Common myeloid progenitor, CD34-positive (primary cell): ENCODE results near the gene OCIAD2. TPM values are rescaled to one million over a fixed set of nuclear protein-coding genes. Genes with fewer than 3 reads are reported as not detected.

Experiments
- CTCF ChIA-PET: fragments of 350-600 bp; sonication (Branson Sonifier 250); formaldehyde crosslinking; loops from one replicate; lab custom pipeline; 2021; ENCODE audit warnings: antibody characterized with exemption; lab: Charles Lee
- POLR2A ChIA-PET: fragments of 350-600 bp; sonication (Branson Sonifier 250); formaldehyde crosslinking; loops from one replicate; lab custom pipeline; 2021; ENCODE audit warnings: antibody characterized with exemption; lab: Charles Lee
- DNase-seq, 3 donors: peaks; one replicate each; pipeline versions ENCODE4 v3.0.0 to v3.0.0-alpha.2; 2013
- H3K27ac ChIP-seq, 2 experiments: 1 replicate in 1 of 2; 2 replicates in 1 of 2; pipeline ENCODE4 v1.7.0; 2013; ENCODE audit warnings: inconsistent platforms in 2 of 2, low read length in 2 of 2, mild to moderate bottlenecking in 2 of 2, low read depth in 1 of 2, moderate library complexity in 1 of 2; ENCODE audit not compliant: severe bottlenecking in 2 of 2, insufficient read depth in 1 of 2, poor library complexity in 1 of 2
- H3K27me3 ChIP-seq, 5 experiments: replicated peaks in 2 of 5; 1 replicate in 3 of 5; 2 replicates in 2 of 5; pipeline versions ENCODE4 v1.6.1 to v1.7.0; 2013; ENCODE audit warnings: low read length in 4 of 5, mild to moderate bottlenecking in 2 of 5, moderate library complexity in 2 of 5, inconsistent platforms in 1 of 5; ENCODE audit not compliant: insufficient read depth in 5 of 5, control insufficient read depth in 4 of 5
- H3K36me3 ChIP-seq, 4 experiments: 1 replicate in 2 of 4; 2 replicates in 2 of 4; pipeline versions ENCODE4 v1.6.1 to v1.7.0; 2013; ENCODE audit warnings: low read length in 3 of 4, control low read depth in 1 of 4, mild to moderate bottlenecking in 1 of 4; ENCODE audit not compliant: control insufficient read depth in 4 of 4, insufficient read depth in 4 of 4
- H3K4me1 ChIP-seq, 4 experiments: 1 replicate in 3 of 4; 2 replicates in 1 of 4; pipeline versions ENCODE4 v1.6.1 to v1.7.1; 2013; ENCODE audit warnings: low read length in 3 of 4, mild to moderate bottlenecking in 3 of 4, control low read depth in 1 of 4, inconsistent platforms in 1 of 4, moderate library complexity in 1 of 4; ENCODE audit not compliant: control insufficient read depth in 4 of 4, insufficient read depth in 4 of 4; ENCODE audit errors: control extremely low read depth in 1 of 4
- H3K4me3 ChIP-seq, 7 experiments: 1 replicate in 4 of 7; 2 replicates in 3 of 7; pipeline versions ENCODE4 v1.5.1 to v1.7.0; 2013; ENCODE audit warnings: mild to moderate bottlenecking in 7 of 7, low read length in 6 of 7, moderate library complexity in 6 of 7, inconsistent platforms in 2 of 7, low read depth in 2 of 7, control low read depth in 1 of 7; ENCODE audit not compliant: insufficient read depth in 4 of 7, control insufficient read depth in 1 of 7; ENCODE audit errors: extremely low read depth in 1 of 7
- H3K9me3 ChIP-seq, 5 experiments: 1 replicate in 4 of 5; 2 replicates in 1 of 5; pipeline versions ENCODE4 v1.6.1 to v1.7.1; 2013; ENCODE audit warnings: low read length in 4 of 5, mild to moderate bottlenecking in 2 of 5, inconsistent platforms in 1 of 5, low read depth in 1 of 5, moderate library complexity in 1 of 5; ENCODE audit not compliant: control insufficient read depth in 4 of 5, insufficient read depth in 2 of 5; ENCODE audit errors: control extremely low read depth in 1 of 5
- WGBS: methylation state at CpG from one replicate; pipeline ENCODE4 v1.1.5; 2013; ENCODE audit not compliant: insufficient coverage; 5-methylcytosine and 5-hydroxymethylcytosine counted together
- polyA plus RNA-seq: library from polyadenylated mRNA; unstranded; fragments of 120-200 nt; gene quantifications from one replicate; pipeline ENCODE4 v1.2.1, GENCODE V29; 2013

OCIAD2 gene
- 69.3 TPM for polyA plus RNA-seq

GRCh38 chr4:48906206-48907173 lies at the start of gene OCIAD2:
Gene OCIAD2, minus strand, starts transcription at chr4:48906774. Its CDS starts 2,225 bp downstream, at chr4:48904549.
- ChIA-PET POLR2A (no interaction called here), CTCF (interaction anchor here (0.7 to 1.2 kb wide), 6 partner anchors 9 to 349 kb away, joined by 3 to 4 read pairs (median 3); no protein-coding TSS in a partner anchor)
- Histone ChIP-seq H3K27me3 (no peaks in the 10 kb centered on the region), H3K4me1 (peaks cover 0 to 16% (median 12%) of the 10 kb centered on the region in 4 experiments), H3K27ac (peak within 1 kb of the TSS in 1 of 2 experiments; percentile 52), H3K4me3 (peak within 1 kb of the TSS; percentile 58 to 82 (median 75)), H3K9me3 (no peaks in the 10 kb centered on the region), H3K36me3 (peaks cover 8 to 20% (median 19%) of the 10 kb centered on the region in 4 experiments)
- peak; percentile 82 to 93 (median 91) for DNase-seq
- WGBS, result 7% methylated on average over 54 of the region's 65 CpGs

GRCh38 chr4:48954314-48954713 lies 47.7 kb upstream of the OCIAD2 start:
- Histone ChIP-seq H3K9me3 (peaks cover 0 to 5% (median 1%) of the 10 kb centered on the region in 5 experiments), H3K4me1 (no peaks in the 10 kb centered on the region), H3K4me3 (no peak overlapping the region), H3K36me3 (no peaks in the 10 kb centered on the region), H3K27me3 (no peaks in the 10 kb centered on the region), H3K27ac (no peak overlapping the region)
- WGBS, result no CpG with 5 or more reads among the region's 2 CpGs
- CTCF ChIA-PET, result no interaction called here
- POLR2A ChIA-PET, result no interaction called here
- DNase-seq, result no peak

- H3K27me3 ChIP-seq, result no peaks in the 10 kb centered on the region
- POLR2A ChIA-PET, result no interaction called here
- no peak for DNase-seq
- CTCF ChIA-PET, result interaction anchor here (1.2 kb wide), 1 partner anchor 51 kb away, joined by 3 read pairs; no protein-coding TSS in a partner anchor
- H3K4me3 ChIP-seq, result no peak overlapping the region
- no peaks in the 10 kb centered on the region for H3K4me1 ChIP-seq
- 94% methylated on average over 3 of the region's 4 CpGs for WGBS
- H3K36me3 ChIP-seq, result no peaks in the 10 kb centered on the region
- peaks cover 0 to 5% (median 1%) of the 10 kb centered on the region in 5 experiments for H3K9me3 ChIP-seq
- H3K27ac ChIP-seq, result no peak overlapping the region
These were observed 43.1 kb upstream of the OCIAD2 start for GRCh38 chr4:48949518-48950219.

GRCh38 chr4:48949086-48949485 lies 42.5 kb upstream of the OCIAD2 start:
- Histone ChIP-seq H3K36me3 (no peaks in the 10 kb centered on the region), H3K9me3 (peaks cover 0 to 5% (median 1%) of the 10 kb centered on the region in 5 experiments), H3K27me3 (no peaks in the 10 kb centered on the region), H3K4me1 (no peaks in the 10 kb centered on the region), H3K4me3 (no peak overlapping the region), H3K27ac (no peak overlapping the region)
- POLR2A ChIA-PET, result no interaction called here
- DNase-seq, result no peak
- CTCF ChIA-PET, result no interaction called here

GRCh38 chr4:48947731-48948130 lies 41.2 kb upstream of the OCIAD2 start:
- Histone ChIP-seq H3K4me1 (no peaks in the 10 kb centered on the region), H3K27ac (no peak overlapping the region), H3K36me3 (no peaks in the 10 kb centered on the region), H3K4me3 (no peak overlapping the region), H3K9me3 (peaks cover 0 to 5% (median 1%) of the 10 kb centered on the region in 5 experiments), H3K27me3 (no peaks in the 10 kb centered on the region)
- CTCF ChIA-PET, result interaction anchor here (1.9 kb wide), 1 partner anchor 16 kb away, joined by 4 read pairs; no protein-coding TSS in a partner anchor
- no peak for DNase-seq
- POLR2A ChIA-PET, result no interaction called here
- WGBS, result no CpG with 5 or more reads among the region's 1 CpG

- no peaks in the 10 kb centered on the region for H3K27me3 ChIP-seq
- no peaks in the 10 kb centered on the region for H3K4me1 ChIP-seq
- CTCF ChIA-PET, result interaction anchor here (1.9 kb wide), 1 partner anchor 15 kb away, joined by 4 read pairs; no protein-coding TSS in a partner anchor
- no peak overlapping the region for H3K27ac ChIP-seq
- H3K4me3 ChIP-seq, result no peak overlapping the region
- no peaks in the 10 kb centered on the region for H3K36me3 ChIP-seq
- WGBS, result 100% methylated on average over 2 of the region's 2 CpGs
- H3K9me3 ChIP-seq, result no peaks in the 10 kb centered on the region
- POLR2A ChIA-PET, result no interaction called here
- no peak for DNase-seq
These were observed 39.4 kb upstream of the OCIAD2 start for GRCh38 chr4:48945981-48946380.
